ENCODE measurements around the gene SOCS7. TPM values are rescaled to one million over a fixed set of nuclear protein-coding genes. Genes with fewer than 3 reads are reported as not detected.

SOCS7 gene
- total and polyA plus RNA-seq, 10 of the 15 experiments (the other 5 are each of a cell fraction or from before 2014, with no cell fraction given) = 0.68 to 12.8 (median 7.3) TPM

DNA sequence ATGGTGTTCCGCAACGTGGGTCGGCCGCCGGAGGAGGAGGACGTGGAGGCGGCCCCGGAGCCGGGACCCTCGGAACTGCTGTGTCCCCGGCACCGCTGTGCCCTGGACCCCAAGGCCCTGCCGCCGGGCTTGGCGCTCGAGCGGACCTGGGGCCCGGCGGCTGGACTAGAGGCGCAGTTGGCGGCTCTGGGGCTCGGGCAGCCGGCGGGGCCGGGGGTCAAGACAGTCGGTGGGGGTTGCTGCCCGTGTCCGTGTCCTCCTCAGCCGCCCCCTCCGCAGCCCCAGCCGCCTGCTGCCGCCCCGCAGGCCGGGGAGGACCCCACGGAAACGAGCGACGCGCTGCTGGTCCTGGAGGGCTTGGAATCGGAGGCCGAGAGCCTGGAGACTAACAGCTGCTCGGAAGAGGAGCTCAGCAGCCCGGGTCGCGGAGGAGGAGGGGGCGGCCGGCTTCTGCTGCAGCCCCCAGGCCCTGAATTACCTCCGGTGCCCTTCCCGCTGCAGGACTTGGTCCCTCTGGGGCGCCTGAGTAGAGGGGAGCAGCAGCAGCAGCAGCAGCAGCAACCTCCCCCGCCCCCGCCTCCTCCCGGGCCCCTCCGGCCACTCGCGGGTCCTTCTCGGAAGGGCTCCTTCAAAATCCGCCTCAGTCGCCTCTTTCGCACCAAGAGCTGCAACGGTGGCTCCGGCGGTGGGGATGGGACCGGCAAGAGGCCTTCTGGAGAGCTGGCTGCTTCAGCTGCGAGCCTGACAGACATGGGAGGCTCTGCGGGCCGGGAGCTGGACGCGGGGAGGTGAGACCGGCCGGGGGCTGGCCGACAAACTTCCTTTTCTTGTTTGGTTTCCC is 821 bp downstream of the SOCS7 start:
- CTCF ChIA-PET = interaction anchor here (0.7 to 9.3 kb wide), 6 partner anchors 13 to 512 kb away, joined by 3 to 349 read pairs (median 4); no protein-coding TSS in a partner anchor
- FAIRE-seq (no peak), DNase-seq (ENCODE audit: low read depth, low spot score) (no peak), ATAC-seq (peak; percentile 16)
- Histone ChIP-seq H3K36me3 (ENCODE audit: control insufficient read depth in 2 of 2, insufficient read depth in 2 of 2, low read length in 1 of 2) (no peaks in the 10 kb centered on the region), H3K4me1 (ENCODE audit: control insufficient read depth, insufficient read depth, low read length) (peaks cover 4% of the 10 kb centered on the region), H3K4me2 (ENCODE audit: control insufficient read depth, insufficient read depth) (peak overlapping the region; percentile 99), H3K27me3 (replicated peaks in 1 of 2; ENCODE audit: control insufficient read depth in 2 of 2, insufficient read depth in 2 of 2, low read length in 1 of 2) (no peaks in the 10 kb centered on the region), H3K9ac (ENCODE audit: control insufficient read depth, insufficient read depth, low read length) (peak overlapping the region; percentile 61), H2AFZ (ENCODE audit: control insufficient read depth, low read depth, low read length) (peak overlapping the region; percentile 64), H3K9me3 (replicated peaks; ENCODE audit: control insufficient read depth, insufficient read depth, low read length) (no peaks in the 10 kb centered on the region), H3K79me2 (ENCODE audit: control insufficient read depth, insufficient read depth, low read length) (peaks cover 8% of the 10 kb centered on the region), H3K4me3 (peak overlapping the region; percentile 75), H4K20me1 (ENCODE audit: control insufficient read depth, insufficient read depth) (no peaks in the 10 kb centered on the region), H3K27ac (ENCODE audit: control insufficient read depth, insufficient read depth) (no peak overlapping the region; the same call in 1 of the 2 replicates)
- intact Hi-C loops (cut with micrococcal nuclease; ENCODE audit: unreplicated experiment) = loop anchor here (10.0 kb wide), 1 partner anchor 322 kb away; the partner anchor contains the start of gene EPOP
- BruUV-seq (replicated peaks) = no TSS peak
- in situ Hi-C loops (cut with MboI) = no loop called here
- RAD21 ChIA-PET (ENCODE audit: unreplicated experiment) = interaction anchor here (0.8 to 8.4 kb wide), 4 partner anchors 19 to 188 kb away, joined by 3 to 172 read pairs (median 4); no protein-coding TSS in a partner anchor
- TF ChIP-seq GATAD2B (conservative IDR thresholded peaks at IDR 0.05; ENCODE audit: low read depth) (0 out of 2 replicates have a peak, but pooled peaks have one; percentile 14), HDGF (IDR thresholded peaks at IDR 0.05) (no peak), STAT1 (conservative IDR thresholded peaks at IDR 0.05) (no peak), EGR1 (IDR thresholded peaks at IDR 0.05; ENCODE audit: borderline replicate concordance in 1 of 2, low read depth in 2 of 2, low read length in 2 of 2) (peak in 1 of 2 experiments; percentile 65; a peak in 2 of 3 replicates), EED (IDR thresholded peaks at IDR 0.05; ENCODE audit: low read depth) (peak; percentile 28; the same call in 1 of the 2 replicates), TARDBP (IDR thresholded peaks at IDR 0.05; ENCODE audit: borderline replicate concordance) (no peak), BACH1 (IDR thresholded peaks at IDR 0.05; ENCODE audit: borderline replicate concordance) (no peak), NKRF (conservative IDR thresholded peaks at IDR 0.05) (peak; percentile 43; the same call in 1 of the 2 replicates), GABPA (IDR thresholded peaks at IDR 0.05; ENCODE audit: low read depth) (no peak), BRCA1 (IDR thresholded peaks at IDR 0.05; ENCODE audit: low read depth, low read length) (no peak), RAD51 (IDR thresholded peaks at IDR 0.05) (no peak), DPF2 (IDR thresholded peaks at IDR 0.05) (peak; percentile 20; the same call in 1 of the 2 replicates)
- TF ChIP-seq, protein P1, sequence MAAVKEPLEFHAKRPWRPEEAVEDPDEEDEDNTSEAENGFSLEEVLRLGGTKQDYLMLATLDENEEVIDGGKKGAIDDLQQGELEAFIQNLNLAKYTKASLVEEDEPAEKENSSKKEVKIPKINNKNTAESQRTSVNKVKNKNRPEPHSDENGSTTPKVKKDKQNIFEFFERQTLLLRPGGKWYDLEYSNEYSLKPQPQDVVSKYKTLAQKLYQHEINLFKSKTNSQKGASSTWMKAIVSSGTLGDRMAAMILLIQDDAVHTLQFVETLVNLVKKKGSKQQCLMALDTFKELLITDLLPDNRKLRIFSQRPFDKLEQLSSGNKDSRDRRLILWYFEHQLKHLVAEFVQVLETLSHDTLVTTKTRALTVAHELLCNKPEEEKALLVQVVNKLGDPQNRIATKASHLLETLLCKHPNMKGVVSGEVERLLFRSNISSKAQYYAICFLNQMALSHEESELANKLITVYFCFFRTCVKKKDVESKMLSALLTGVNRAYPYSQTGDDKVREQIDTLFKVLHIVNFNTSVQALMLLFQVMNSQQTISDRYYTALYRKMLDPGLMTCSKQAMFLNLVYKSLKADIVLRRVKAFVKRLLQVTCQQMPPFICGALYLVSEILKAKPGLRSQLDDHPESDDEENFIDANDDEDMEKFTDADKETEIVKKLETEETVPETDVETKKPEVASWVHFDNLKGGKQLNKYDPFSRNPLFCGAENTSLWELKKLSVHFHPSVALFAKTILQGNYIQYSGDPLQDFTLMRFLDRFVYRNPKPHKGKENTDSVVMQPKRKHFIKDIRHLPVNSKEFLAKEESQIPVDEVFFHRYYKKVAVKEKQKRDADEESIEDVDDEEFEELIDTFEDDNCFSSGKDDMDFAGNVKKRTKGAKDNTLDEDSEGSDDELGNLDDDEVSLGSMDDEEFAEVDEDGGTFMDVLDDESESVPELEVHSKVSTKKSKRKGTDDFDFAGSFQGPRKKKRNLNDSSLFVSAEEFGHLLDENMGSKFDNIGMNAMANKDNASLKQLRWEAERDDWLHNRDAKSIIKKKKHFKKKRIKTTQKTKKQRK (IDR thresholded peaks at IDR 0.05; ENCODE audit: low read depth, low read length) = no peak
- POLR2A ChIA-PET = interaction anchor here (0.7 to 1.1 kb wide), 3 partner anchors 14 to 76 kb away, joined by 3 to 4 read pairs (median 3); partner anchors contain the start of gene ARHGAP23
- SMC1A ChIA-PET (ENCODE audit: uncharacterized antibody, unreplicated experiment) = interaction anchor here (1.1 to 7.9 kb wide), 4 partner anchors 11 to 315 kb away, joined by 3 to 161 read pairs (median 4); no protein-coding TSS in a partner anchor
- 2% methylated on average over 69 of the region's 72 CpGs for WGBS (ENCODE audit: insufficient coverage, insufficient replicate concordance, low lambda C conversion rate, missing lambda C conversion rate)

Measured in GM12878 (cell line).